Measurements from ENCODE around the gene GRK7. TPM values are rescaled to one million over a fixed set of nuclear protein-coding genes. Genes with fewer than 3 reads are reported as not detected.

The GRK7 gene
- total RNA-seq, 1 experiment from 2014 or later, result not detected

- H3K4me3 Mint-ChIP-seq (ENCODE audit: low read depth, unreplicated experiment), result no peak overlapping the region
- H3K27ac Mint-ChIP-seq (ENCODE audit: unreplicated experiment), result no peak overlapping the region
- no peaks in the 10 kb centered on the region for H3K9me3 Mint-ChIP-seq (ENCODE audit: low read depth, unreplicated experiment)
- peaks cover 11% of the 10 kb centered on the region for H3K27me3 Mint-ChIP-seq (ENCODE audit: unreplicated experiment)
- H3K36me3 Mint-ChIP-seq (ENCODE audit: insufficient read depth, unreplicated experiment), result no peaks in the 10 kb centered on the region
- intact Hi-C loops (cut with micrococcal nuclease; ENCODE audit: unreplicated experiment), result no loop called here
- CTCF ChIA-PET, result interaction anchor here (0.6 to 0.8 kb wide), 2 partner anchors 24 to 185 kb away, joined by 3 read pairs; no protein-coding TSS in a partner anchor
- TF ChIP-seq CTCF (IDR thresholded peaks at IDR 0.05; ENCODE audit: unreplicated experiment), result no peak
- DNase-seq, result no peak
- H3K4me1 Mint-ChIP-seq (ENCODE audit: low read depth, unreplicated experiment), result no peaks in the 10 kb centered on the region
- no TSS peak for BruUV-seq (replicated peaks)
Measured at GRCh38 chr3:141728355-141728892, 34.8 kb upstream of the GRK7 start.

- DNase-seq, result no peak
- no peaks in the 10 kb centered on the region for H3K9me3 Mint-ChIP-seq (ENCODE audit: low read depth, unreplicated experiment)
- TF ChIP-seq CTCF (IDR thresholded peaks at IDR 0.05; ENCODE audit: unreplicated experiment), result no peak
- no peaks in the 10 kb centered on the region for H3K36me3 Mint-ChIP-seq (ENCODE audit: insufficient read depth, unreplicated experiment)
- peaks cover 6% of the 10 kb centered on the region for H3K27me3 Mint-ChIP-seq (ENCODE audit: unreplicated experiment)
- intact Hi-C loops (cut with micrococcal nuclease; ENCODE audit: unreplicated experiment), result no loop called here
- no peaks in the 10 kb centered on the region for H3K4me1 Mint-ChIP-seq (ENCODE audit: low read depth, unreplicated experiment)
- CTCF ChIA-PET, result interaction anchor here (0.5 kb wide), 1 partner anchor 193 kb away, joined by 3 read pairs; no protein-coding TSS in a partner anchor
- no peak overlapping the region for H3K4me3 Mint-ChIP-seq (ENCODE audit: low read depth, unreplicated experiment)
- BruUV-seq (replicated peaks), result no TSS peak
- H3K27ac Mint-ChIP-seq (ENCODE audit: unreplicated experiment), result no peak overlapping the region
Measured at GRCh38 chr3:141729240-141729639, 34.0 kb upstream of the GRK7 start.

- no peak for DNase-seq
- Mint-ChIP-seq H3K4me3 (ENCODE audit: low read depth, unreplicated experiment) (no peak overlapping the region), H3K9me3 (ENCODE audit: low read depth, unreplicated experiment) (no peaks in the 10 kb centered on the region), H3K36me3 (ENCODE audit: insufficient read depth, unreplicated experiment) (peaks cover 24% of the 10 kb centered on the region), H3K27me3 (ENCODE audit: unreplicated experiment) (no peaks in the 10 kb centered on the region), H3K4me1 (ENCODE audit: low read depth, unreplicated experiment) (no peaks in the 10 kb centered on the region), H3K27ac (ENCODE audit: unreplicated experiment) (no peak overlapping the region)
- intact Hi-C loops (cut with micrococcal nuclease; ENCODE audit: unreplicated experiment), result loop anchor here (5.0 kb wide), 1 partner anchor 88 kb away; no protein-coding TSS in a partner anchor
- CTCF ChIA-PET, result no interaction called here
- BruUV-seq (replicated peaks), result no TSS peak
- no peak for TF ChIP-seq CTCF (IDR thresholded peaks at IDR 0.05; ENCODE audit: unreplicated experiment)
Measured at GRCh38 chr3:141735176-141735575, 28.0 kb upstream of the GRK7 start.

- TF ChIP-seq CTCF (IDR thresholded peaks at IDR 0.05; ENCODE audit: unreplicated experiment), result no peak
- Mint-ChIP-seq H3K36me3 (ENCODE audit: insufficient read depth, unreplicated experiment) (peaks cover 28% of the 10 kb centered on the region), H3K9me3 (ENCODE audit: low read depth, unreplicated experiment) (no peaks in the 10 kb centered on the region), H3K4me3 (ENCODE audit: low read depth, unreplicated experiment) (no peak overlapping the region), H3K27me3 (ENCODE audit: unreplicated experiment) (no peaks in the 10 kb centered on the region), H3K4me1 (ENCODE audit: low read depth, unreplicated experiment) (peaks cover 5% of the 10 kb centered on the region), H3K27ac (ENCODE audit: unreplicated experiment) (no peak overlapping the region)
- CTCF ChIA-PET, result no interaction called here
- intact Hi-C loops (cut with micrococcal nuclease; ENCODE audit: unreplicated experiment), result loop anchor here (5.0 kb wide), 1 partner anchor 89 kb away; no protein-coding TSS in a partner anchor
- no peak for DNase-seq
- no TSS peak for BruUV-seq (replicated peaks)
Measured at GRCh38 chr3:141735770-141736465, 27.3 kb upstream of the GRK7 start.

Measured in Calu3 (cell line).